Testis (tissue), 2 donors: ENCODE data around the gene SLC7A6.

Experiments
- CTCF ChIP-seq, 3 experiments: fragments of 450-650 bp in 2 of 3; fragments of 200-600 bp in 1 of 3; sonication (generic) in 1 of 3; IDR thresholded peaks; one replicate each; pipeline ENCODE4 v1.5.1; 2016 to 2019; ENCODE audit warnings: antibody characterized with exemption in 3 of 3, mild to moderate bottlenecking in 2 of 3, moderate library complexity in 1 of 3
- POLR2A ChIP-seq: fragments of 450-650 bp; IDR thresholded peaks from one replicate; pipeline ENCODE4 v1.6.1; 2017; ENCODE audit warnings: antibody characterized with exemption, mild to moderate bottlenecking, moderate library complexity

- no peak for TF ChIP-seq CTCF (IDR thresholded peaks at IDR 0.05)
- TF ChIP-seq POLR2A = no peak
Observed at GRCh38 chr16:68309799-68310198, 45.5 kb downstream of the SLC7A6 start.
